ENCODE data around the gene SDF2L1. TPM values are rescaled to one million over a fixed set of nuclear protein-coding genes. Genes with fewer than 3 reads are reported as not detected.
"Not testable (repeated sequence)": the region's sequence is repeated elsewhere in the genome, so short reads cannot be mapped to it uniquely, and the experiment has no call there.

The SDF2L1 gene
- polyA plus RNA-seq, 1 experiment = 12.6 TPM

DNA sequence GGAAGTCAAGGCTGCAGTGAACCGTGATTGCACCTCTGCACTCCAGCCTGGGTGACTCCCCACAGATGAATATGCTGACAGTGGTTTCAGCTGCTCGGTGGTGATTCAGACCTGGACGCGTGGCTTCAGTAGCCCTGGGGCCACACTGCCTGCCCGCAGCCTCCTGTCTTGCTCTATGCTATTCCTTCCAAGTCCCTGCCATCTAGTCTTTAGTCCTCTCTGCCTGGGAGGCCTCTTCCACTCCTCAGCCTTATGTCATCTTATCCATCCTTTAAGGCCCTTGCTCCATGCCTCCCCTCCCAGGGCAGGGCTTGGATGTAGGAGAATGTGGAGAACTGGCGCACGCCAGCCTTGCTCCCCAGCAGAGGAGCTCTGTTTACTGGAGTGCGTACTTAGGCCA is 35.3 kb upstream of the SDF2L1 start:
- ChIA-PET CTCF (interaction anchor here (1.4 kb wide), 1 partner anchor 36 kb away, joined by 3 read pairs; no protein-coding TSS in a partner anchor), POLR2A (no interaction called here)
- Histone ChIP-seq H3K9me3 (ENCODE audit: control insufficient read depth, insufficient read depth, low read length) (no peaks in the 10 kb centered on the region), H3K27me3 (ENCODE audit: control insufficient read depth, insufficient read depth, low read length) (no peaks in the 10 kb centered on the region), H3K4me3 (ENCODE audit: low read depth, low read length) (no peak overlapping the region), H3K27ac (ENCODE audit: low read depth, low read length) (no peak overlapping the region)
- no peak for DNase-seq (ENCODE audit: low read depth, low spot score)
- no peak for TF ChIP-seq CTCF (IDR thresholded peaks at IDR 0.05; ENCODE audit: low read depth, low read length)

DNA sequence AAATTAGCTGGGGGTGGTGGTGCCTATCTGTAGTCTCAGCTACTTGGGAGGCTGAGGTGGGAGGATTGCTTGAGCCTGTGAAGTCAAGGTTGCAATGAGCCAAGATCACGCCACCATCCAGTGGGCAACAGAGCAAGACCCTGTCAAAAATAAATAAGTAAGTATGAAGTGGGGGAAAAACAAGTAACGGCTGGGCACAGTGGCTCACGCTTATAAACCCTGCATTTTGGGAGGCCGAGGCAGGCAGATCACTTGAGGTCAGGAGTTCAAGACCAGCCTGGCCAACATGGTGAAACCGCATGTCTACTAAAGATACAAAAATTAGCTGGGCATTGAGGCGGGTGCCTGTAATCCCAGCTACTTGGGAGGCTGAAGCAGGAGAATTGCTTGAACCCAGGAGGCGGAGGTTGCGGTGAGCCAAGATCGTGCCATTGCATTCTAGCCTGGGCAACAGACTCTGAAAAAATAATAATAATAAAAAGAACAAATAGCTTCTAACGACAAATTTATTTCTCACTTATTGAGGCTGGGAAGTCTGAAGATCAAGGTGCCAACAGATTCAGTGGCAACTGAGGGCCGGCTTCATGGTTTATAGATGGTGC is 32.4 kb upstream of the SDF2L1 start:
- H3K27me3 ChIP-seq (ENCODE audit: control insufficient read depth, insufficient read depth, low read length); H3K27ac ChIP-seq (ENCODE audit: low read depth, low read length); CTCF ChIA-PET; H3K4me3 ChIP-seq (ENCODE audit: low read depth, low read length); POLR2A ChIA-PET; DNase-seq (ENCODE audit: low read depth, low spot score); H3K9me3 ChIP-seq (ENCODE audit: control insufficient read depth, insufficient read depth, low read length): not testable (repeated sequence)

GRCh38 chr22:21611210-21611977 is 30.7 kb upstream of the SDF2L1 start:
- H3K4me3 ChIP-seq (ENCODE audit: low read depth, low read length) = no peak overlapping the region
- ChIA-PET CTCF (interaction anchor here (1.2 kb wide), 1 partner anchor 35 kb away, joined by 3 read pairs; no protein-coding TSS in a partner anchor), POLR2A (no interaction called here)
- H3K9me3 ChIP-seq (ENCODE audit: control insufficient read depth, insufficient read depth, low read length) = no peaks in the 10 kb centered on the region
- H3K27ac ChIP-seq (ENCODE audit: low read depth, low read length) = no peak overlapping the region
- TF ChIP-seq CTCF (IDR thresholded peaks at IDR 0.05; ENCODE audit: low read depth, low read length) = no peak
- no peaks in the 10 kb centered on the region for H3K27me3 ChIP-seq (ENCODE audit: control insufficient read depth, insufficient read depth, low read length)
- no peak for DNase-seq (ENCODE audit: low read depth, low spot score)

DNA sequence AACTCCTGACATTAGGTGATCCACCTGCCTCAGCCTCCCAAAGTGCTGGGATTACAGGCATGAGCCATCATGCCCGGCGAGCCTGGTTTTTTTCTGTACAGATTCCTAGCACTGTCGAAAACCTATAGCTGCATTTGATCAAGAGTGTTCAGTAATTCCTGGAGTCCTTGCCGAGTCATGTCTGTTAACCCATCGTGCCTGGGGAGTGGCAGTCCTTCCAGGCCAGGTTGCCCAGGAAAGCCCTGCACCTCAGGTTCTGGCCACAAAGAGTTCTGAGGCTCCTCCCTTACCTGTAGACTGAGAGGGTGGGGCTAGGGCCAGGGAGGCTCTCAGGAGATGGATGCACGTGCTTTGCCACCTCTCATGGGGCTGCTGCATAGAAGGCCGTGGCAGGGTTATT is 29.2 kb upstream of the SDF2L1 start:
- TF ChIP-seq CTCF (IDR thresholded peaks at IDR 0.05; ENCODE audit: low read depth, low read length) = no peak
- ChIA-PET POLR2A (no interaction called here), CTCF (no interaction called here)
- no peaks in the 10 kb centered on the region for H3K27me3 ChIP-seq (ENCODE audit: control insufficient read depth, insufficient read depth, low read length)
- DNase-seq (ENCODE audit: low read depth, low spot score) = no peak
- H3K9me3 ChIP-seq (ENCODE audit: control insufficient read depth, insufficient read depth, low read length) = no peaks in the 10 kb centered on the region
- no peak overlapping the region for H3K4me3 ChIP-seq (ENCODE audit: low read depth, low read length)
- H3K27ac ChIP-seq (ENCODE audit: low read depth, low read length) = no peak overlapping the region

- ChIA-PET POLR2A (no interaction called here), CTCF (interaction anchor here (0.6 to 0.9 kb wide), 2 partner anchors 10 to 17 kb away, joined by 3 to 4 read pairs; no protein-coding TSS in a partner anchor)
- Histone ChIP-seq H3K9me3 (ENCODE audit: control insufficient read depth, insufficient read depth, low read length) (no peaks in the 10 kb centered on the region), H3K27ac (ENCODE audit: low read depth, low read length) (no peak overlapping the region), H3K27me3 (ENCODE audit: control insufficient read depth, insufficient read depth, low read length) (no peaks in the 10 kb centered on the region), H3K4me3 (ENCODE audit: low read depth, low read length) (no peak overlapping the region)
- TF ChIP-seq CTCF (IDR thresholded peaks at IDR 0.05; ENCODE audit: low read depth, low read length) = no peak
- no peak for DNase-seq (ENCODE audit: low read depth, low spot score)
Observed at GRCh38 chr22:21613553-21614233, 28.4 kb upstream of the SDF2L1 start.
